ENCODE results near the gene TBL1XR1. TPM values are rescaled to one million over a fixed set of nuclear protein-coding genes. Genes with fewer than 3 reads are reported as not detected.
A peak's percentile ranks its signal among the peaks of the same experiment; 100 is the strongest.

The TBL1XR1 gene
- total RNA-seq, 1 experiment from 2014 or later: 180 TPM

DNA sequence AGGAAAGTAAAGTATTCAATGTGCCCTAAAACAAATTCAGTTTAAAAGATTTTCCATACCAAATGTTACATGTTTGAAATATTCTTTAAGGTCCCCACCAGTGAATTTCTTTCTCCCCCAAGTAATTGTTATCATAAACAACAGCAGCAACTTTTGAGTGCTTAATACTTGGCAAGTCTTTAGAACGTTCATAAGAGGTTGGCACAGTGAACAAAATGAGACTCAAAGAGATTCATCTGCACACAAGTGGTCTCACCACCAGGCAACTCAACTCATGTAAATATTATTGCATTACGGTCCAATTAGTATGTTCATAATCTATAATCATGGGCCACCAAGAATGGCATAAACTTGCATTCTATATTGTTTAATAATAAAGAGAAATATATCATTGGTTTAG lies 98.7 kb downstream of the TBL1XR1 start:
- H3K9me3 ChIP-seq (ENCODE audit: control insufficient read depth in 1 of 2, insufficient read depth in 1 of 2, low read depth in 1 of 2, low read length in 2 of 2): no peaks in the 10 kb centered on the region
- no peak overlapping the region for H3K4me2 ChIP-seq (ENCODE audit: low read length)
- no peaks in the 10 kb centered on the region for H3K9me2 ChIP-seq (ENCODE audit: insufficient read depth)
- ChIA-PET RAD21 (ENCODE audit: low non-redundant PET in 1 of 2, low total read pairs in 2 of 2, uncharacterized antibody in 2 of 2, unreplicated experiment in 2 of 2) (no interaction called here), POLR2A (no interaction called here), CTCF (no interaction called here)
- H3K79me2 ChIP-seq (ENCODE audit: insufficient read depth, low read length): peaks cover 99% of the 10 kb centered on the region
- no peak overlapping the region for H3K27ac ChIP-seq (ENCODE audit: low read depth, low read length)
- no peak overlapping the region for H3K9ac ChIP-seq (ENCODE audit: low read length)
- no peaks in the 10 kb centered on the region for H3K27me3 ChIP-seq (ENCODE audit: insufficient read depth, low read length)
- DNase-seq (ENCODE audit: low read depth, low spot score): no peak
- intact Hi-C loops (cut with micrococcal nuclease): no loop called here
- no peaks in the 10 kb centered on the region for H3K36me3 ChIP-seq (ENCODE audit: control insufficient read depth in 1 of 2, insufficient read depth in 2 of 2, low read length in 2 of 2)
- no peak overlapping the region for H3K4me3 ChIP-seq (replicated peaks in 1 of 2; ENCODE audit: low read depth in 1 of 2, low read length in 2 of 2)
- no TSS peak for BruUV-seq (replicated peaks)
- no peak for ATAC-seq
- TF ChIP-seq CEBPB (IDR thresholded peaks at IDR 0.05; ENCODE audit: low read depth): no peak
- no peak for TF ChIP-seq SP1 (IDR thresholded peaks at IDR 0.05; ENCODE audit: low read depth)
- no peak for TF ChIP-seq SRF (IDR thresholded peaks at IDR 0.05; ENCODE audit: low read depth)
- H2AFZ ChIP-seq (ENCODE audit: low read depth, low read length, poor library complexity, severe bottlenecking): no peak overlapping the region
- peaks cover 7% of the 10 kb centered on the region; the same call in 1 of the 2 replicates for H4K20me1 ChIP-seq (ENCODE audit: insufficient read depth)
- no peaks in the 10 kb centered on the region for H3K4me1 ChIP-seq (ENCODE audit: control insufficient read depth in 1 of 2, insufficient read depth in 2 of 2, low read length in 2 of 2)

DNA sequence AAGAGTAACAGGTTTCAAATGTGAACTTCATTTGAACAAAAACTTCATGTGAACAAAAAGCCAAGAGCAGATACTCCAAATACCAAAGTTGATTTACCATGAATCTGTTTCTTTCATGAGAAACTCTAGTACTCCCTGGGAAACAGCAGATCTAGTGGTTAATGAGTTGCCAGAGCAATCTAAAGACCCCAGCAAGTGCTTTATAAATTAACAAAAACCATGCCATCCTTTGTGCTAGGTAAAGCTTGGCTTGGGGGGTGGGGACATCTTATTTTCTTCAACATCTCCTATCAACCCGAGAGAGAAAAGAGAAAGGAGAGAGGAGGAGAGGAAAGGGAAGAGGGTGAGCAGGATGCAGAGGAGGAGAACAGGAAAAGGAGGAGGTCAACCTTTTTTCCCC lies 100.7 kb downstream of the TBL1XR1 start:
- H3K27ac ChIP-seq (ENCODE audit: low read depth, low read length): no peak overlapping the region
- no peaks in the 10 kb centered on the region for H3K36me3 ChIP-seq (ENCODE audit: control insufficient read depth in 1 of 2, insufficient read depth in 2 of 2, low read length in 2 of 2)
- no peak overlapping the region for H3K4me2 ChIP-seq (ENCODE audit: low read length)
- ChIA-PET POLR2A (no interaction called here), CTCF (no interaction called here), RAD21 (ENCODE audit: low non-redundant PET in 1 of 2, low total read pairs in 2 of 2, uncharacterized antibody in 2 of 2, unreplicated experiment in 2 of 2) (no interaction called here)
- H3K9me2 ChIP-seq (ENCODE audit: insufficient read depth): no peaks in the 10 kb centered on the region
- H3K4me1 ChIP-seq (ENCODE audit: control insufficient read depth in 1 of 2, insufficient read depth in 2 of 2, low read length in 2 of 2): no peaks in the 10 kb centered on the region
- H3K27me3 ChIP-seq (ENCODE audit: insufficient read depth, low read length): no peaks in the 10 kb centered on the region
- H3K79me2 ChIP-seq (ENCODE audit: insufficient read depth, low read length): peaks cover 99% of the 10 kb centered on the region
- ATAC-seq (no peak), DNase-seq (ENCODE audit: low read depth, low spot score) (no peak)
- BruUV-seq (replicated peaks): TSS peak; percentile 11
- H3K9me3 ChIP-seq (ENCODE audit: control insufficient read depth in 1 of 2, insufficient read depth in 1 of 2, low read depth in 1 of 2, low read length in 2 of 2): no peaks in the 10 kb centered on the region
- intact Hi-C loops (cut with micrococcal nuclease): no loop called here
- H3K9ac ChIP-seq (ENCODE audit: low read length): no peak overlapping the region
- peaks cover 7% of the 10 kb centered on the region; the same call in 1 of the 2 replicates for H4K20me1 ChIP-seq (ENCODE audit: insufficient read depth)
- TF ChIP-seq ZFX (IDR thresholded peaks at IDR 0.05) (no peak), POLR2AphosphoS5 (IDR thresholded peaks at IDR 0.05; ENCODE audit: low read depth, low read length) (no peak), CBX3 (IDR thresholded peaks at IDR 0.05; ENCODE audit: low read depth) (no peak)
- TF ChIP-seq, protein P1, sequence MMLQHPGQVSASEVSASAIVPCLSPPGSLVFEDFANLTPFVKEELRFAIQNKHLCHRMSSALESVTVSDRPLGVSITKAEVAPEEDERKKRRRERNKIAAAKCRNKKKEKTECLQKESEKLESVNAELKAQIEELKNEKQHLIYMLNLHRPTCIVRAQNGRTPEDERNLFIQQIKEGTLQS (IDR thresholded peaks at IDR 0.05): no peak
- no peak overlapping the region for H2AFZ ChIP-seq (ENCODE audit: low read depth, low read length, poor library complexity, severe bottlenecking)
- no peak overlapping the region for H3K4me3 ChIP-seq (replicated peaks in 1 of 2; ENCODE audit: low read depth in 1 of 2, low read length in 2 of 2)

Data from HCT116 (cell line).